Ramos (cell line): ENCODE results near the gene TEKT2.

Experiments used
- in situ Hi-C: fragments of 300-500 bp; cut with MboI; formaldehyde crosslinking; loops from one replicate; pipeline ENCODE4 v1.14.3; 2022; ENCODE audit warnings: low sequenced_read_pairs; ENCODE audit not compliant: unreplicated experiment

Gene TEKT2

GRCh38 chr1:36087233-36088123 lies 3.6 kb downstream of the TEKT2 start:
- in situ Hi-C loops, result no loop called here

- in situ Hi-C loops, result no loop called here
Observed at GRCh38 chr1:36088265-36088576, 4.3 kb downstream of the TEKT2 start.

GRCh38 chr1:36088577-36089392 lies 4.9 kb downstream of the TEKT2 start, which contains the start of gene ADPRS:
Gene ADPRS (plus strand): TSS chr1:36088892. CDS start chr1:36088905, 13 bp downstream.
- in situ Hi-C loops, result no loop called here

- in situ Hi-C loops, result no loop called here
Observed at GRCh38 chr1:36089393-36090121, 5.7 kb downstream of the TEKT2 start.

- in situ Hi-C loops, result no loop called here
Observed at GRCh38 chr1:36091141-36091540, 7.2 kb downstream of the TEKT2 start.

GRCh38 chr1:36091698-36092097 lies 7.8 kb downstream of the TEKT2 start:
- in situ Hi-C loops, result no loop called here

- in situ Hi-C loops, result no loop called here
Observed at GRCh38 chr1:36092166-36092797, 8.4 kb downstream of the TEKT2 start.

GRCh38 chr1:36092798-36093185 lies 8.9 kb downstream of the TEKT2 start:
- in situ Hi-C loops, result no loop called here

GRCh38 chr1:36093226-36093625 lies 9.3 kb downstream of the TEKT2 start:
- in situ Hi-C loops, result no loop called here

- in situ Hi-C loops, result no loop called here
Observed at GRCh38 chr1:36093929-36094328, 10.0 kb downstream of the TEKT2 start.

GRCh38 chr1:36094621-36095061 lies 10.7 kb downstream of the TEKT2 start:
- in situ Hi-C loops, result no loop called here

- in situ Hi-C loops, result no loop called here
Observed at GRCh38 chr1:36095760-36096405, 12.0 kb downstream of the TEKT2 start.

- in situ Hi-C loops, result no loop called here
Observed at GRCh38 chr1:36096500-36097432, 12.9 kb downstream of the TEKT2 start.

GRCh38 chr1:36097693-36098585 lies 14.0 kb downstream of the TEKT2 start:
- in situ Hi-C loops, result no loop called here

GRCh38 chr1:36098650-36099365 lies 14.9 kb downstream of the TEKT2 start:
- in situ Hi-C loops, result no loop called here

GRCh38 chr1:36099681-36100341 lies 15.9 kb downstream of the TEKT2 start:
- in situ Hi-C loops, result loop anchor here (10.0 kb wide), 1 partner anchor 325 kb away; no protein-coding TSS in a partner anchor
